GM23248 (cell line): ENCODE measurements around the gene FGFR2. TPM values are rescaled to one million over a fixed set of nuclear protein-coding genes. Genes with fewer than 3 reads are reported as not detected.

Source experiments
- DNase-seq: peaks from one replicate; pipeline ENCODE4 v3.0.0-alpha.2; 2015
- H2AFZ ChIP-seq: fragments of 200-600 bp; sonication (generic); 2 replicates; pipeline ENCODE4 v1.6.1; 2016; ENCODE audit warnings: antibody characterized with exemption
- H3F3A ChIP-seq: fragments of 200-600 bp; sonication (generic); 2 replicates; pipeline ENCODE4 v1.6.1; 2016; ENCODE audit warnings: mild to moderate bottlenecking, antibody characterized with exemption, mixed run types; ENCODE audit not compliant: insufficient read depth
- H3K27ac ChIP-seq: fragments of 200-600 bp; sonication (generic); 2 replicates; pipeline ENCODE4 v1.5.1; 2016; ENCODE audit warnings: mild to moderate bottlenecking
- H3K27me3 ChIP-seq: fragments of 200-600 bp; sonication (generic); replicated peaks from 2 replicates; pipeline ENCODE4 v1.6.1; 2016; ENCODE audit warnings: mild to moderate bottlenecking; ENCODE audit not compliant: insufficient read depth
- H3K36me3 ChIP-seq: fragments of 200-600 bp; sonication (generic); 2 replicates; pipeline ENCODE4 v1.6.1; 2016; ENCODE audit warnings: low read depth, mild to moderate bottlenecking
- H3K4me1 ChIP-seq: fragments of 200-600 bp; sonication (generic); 2 replicates; pipeline ENCODE4 v1.6.1; 2016; ENCODE audit warnings: mild to moderate bottlenecking; ENCODE audit not compliant: insufficient read depth
- H3K4me2 ChIP-seq: fragments of 200-600 bp; sonication (generic); one replicate; pipeline ENCODE4 v1.6.1; 2016; ENCODE audit warnings: mild to moderate bottlenecking; ENCODE audit not compliant: unreplicated experiment
- H3K4me3 ChIP-seq: fragments of 200-600 bp; sonication (generic); 2 replicates; pipeline ENCODE4 v1.5.1; 2016; ENCODE audit warnings: mild to moderate bottlenecking
- H3K79me2 ChIP-seq: fragments of 200-600 bp; sonication (generic); 2 replicates; pipeline ENCODE4 v1.6.1; 2016; ENCODE audit warnings: mild to moderate bottlenecking; ENCODE audit not compliant: insufficient read depth
- H3K9ac ChIP-seq: fragments of 200-600 bp; sonication (generic); 2 replicates; pipeline ENCODE4 v1.6.1; 2016; ENCODE audit warnings: mild to moderate bottlenecking
- H3K9me2 ChIP-seq: fragments of 200-600 bp; sonication (generic); 2 replicates; pipeline ENCODE4 v1.6.1; 2016; ENCODE audit warnings: mixed run types, mild to moderate bottlenecking, moderate library complexity; ENCODE audit not compliant: insufficient read depth
- H3K9me3 ChIP-seq: fragments of 200-600 bp; sonication (generic); one replicate; pipeline ENCODE4 v1.6.1; 2017; ENCODE audit warnings: low read depth
- H4K20me1 ChIP-seq: fragments of 200-600 bp; sonication (generic); 2 replicates; pipeline ENCODE4 v1.6.0; 2016; ENCODE audit not compliant: insufficient read depth
- EZH2 ChIP-seq: fragments of 200-600 bp; sonication (generic); IDR thresholded peaks from 2 replicates; pipeline ENCODE4 v1.6.1; 2018; ENCODE audit warnings: antibody characterized with exemption, mild to moderate bottlenecking; ENCODE audit not compliant: insufficient read depth, poor library complexity, severe bottlenecking
- EZH2phosphoT487 ChIP-seq: fragments of 200-600 bp; sonication (generic); IDR thresholded peaks from 2 replicates; pipeline ENCODE4 v1.6.1; 2018; ENCODE audit warnings: antibody characterized with exemption, moderate library complexity, mild to moderate bottlenecking, low read depth; ENCODE audit not compliant: insufficient read depth
- WGBS, 2 experiments: methylation state at CpG; one replicate each; pipeline ENCODE4 v1.1.6; 2015 to 2017; ENCODE audit warnings: low lambda C conversion rate in 2 of 2, low coverage in 1 of 2; ENCODE audit errors: missing lambda C conversion rate in 2 of 2; 5-methylcytosine and 5-hydroxymethylcytosine counted together
- in situ Hi-C: fragments of 300-500 bp; cut with MboI; formaldehyde crosslinking; loops from 2 replicates; pipeline ENCODE4 v1.15.0; 2020
- polyA plus RNA-seq: library from polyadenylated mRNA; unstranded; fragments of >200 nt; fragmentation: Nextera tagmentation; extraction: Ambion mirVana; gene quantifications from 2 replicates; pipeline ENCODE4 v1.2.1, GENCODE V29; 2016
- total RNA-seq: library from RNA; depleted of rRNA; stranded (reverse); fragments of >200 nt; shearing (Covaris generic); gene quantifications from 2 replicates; pipeline ENCODE4 v1.2.3, GENCODE V29; 2014

The FGFR2 gene
- total and polyA plus RNA-seq, 2 experiments from 2014 or later = 0.15 TPM; not detected in 1

- DNase-seq = no peak
- H3K27me3 ChIP-seq = no peaks in the 10 kb centered on the region
- no peaks in the 10 kb centered on the region for H4K20me1 ChIP-seq
- no peaks in the 10 kb centered on the region for H3F3A ChIP-seq
- no peaks in the 10 kb centered on the region for H3K9me3 ChIP-seq
- H3K36me3 ChIP-seq = no peaks in the 10 kb centered on the region
- no peak overlapping the region for H2AFZ ChIP-seq
- no peak overlapping the region for H3K4me2 ChIP-seq
- 64 to 67% methylated on average over 11 of the region's 11 CpGs for WGBS, 2 experiments
- no peaks in the 10 kb centered on the region for H3K4me1 ChIP-seq
- in situ Hi-C loops = no loop called here
- TF ChIP-seq EZH2 = no peak
- no peak for TF ChIP-seq EZH2phosphoT487
- H3K27ac ChIP-seq = no peak overlapping the region
- no peak overlapping the region for H3K4me3 ChIP-seq
- H3K9ac ChIP-seq = no peak overlapping the region
- H3K79me2 ChIP-seq = no peaks in the 10 kb centered on the region
- no peaks in the 10 kb centered on the region for H3K9me2 ChIP-seq
Measured at GRCh38 chr10:121526135-121526790, 72.0 kb downstream of the FGFR2 start.

GRCh38 chr10:121525251-121526134, 72.8 kb downstream of the FGFR2 start:
- no peaks in the 10 kb centered on the region for H4K20me1 ChIP-seq
- no peaks in the 10 kb centered on the region for H3K9me2 ChIP-seq
- H3K79me2 ChIP-seq = no peaks in the 10 kb centered on the region
- no peaks in the 10 kb centered on the region for H3K27me3 ChIP-seq
- no peak for DNase-seq
- H3K4me2 ChIP-seq = no peak overlapping the region
- no peaks in the 10 kb centered on the region for H3K9me3 ChIP-seq
- 32 to 33% methylated on average over 16 of the region's 16 CpGs for WGBS, 2 experiments
- H3F3A ChIP-seq = no peaks in the 10 kb centered on the region
- TF ChIP-seq EZH2phosphoT487 (no peak), EZH2 (no peak)
- no peak overlapping the region for H3K9ac ChIP-seq
- no peaks in the 10 kb centered on the region for H3K4me1 ChIP-seq
- H3K27ac ChIP-seq = no peak overlapping the region
- no peaks in the 10 kb centered on the region for H3K36me3 ChIP-seq
- H2AFZ ChIP-seq = no peak overlapping the region
- H3K4me3 ChIP-seq = no peak overlapping the region
- in situ Hi-C loops = no loop called here

GRCh38 chr10:121524157-121524817, 74.0 kb downstream of the FGFR2 start:
- H3K9ac ChIP-seq = no peak overlapping the region
- no peaks in the 10 kb centered on the region for H3K9me3 ChIP-seq
- WGBS, 2 experiments = 6 to 9% methylated on average over 17 of the region's 17 CpGs
- in situ Hi-C loops = no loop called here
- no peak overlapping the region for H2AFZ ChIP-seq
- no peaks in the 10 kb centered on the region for H3K27me3 ChIP-seq
- no peak overlapping the region for H3K4me3 ChIP-seq
- H3K79me2 ChIP-seq = no peaks in the 10 kb centered on the region
- no peaks in the 10 kb centered on the region for H4K20me1 ChIP-seq
- H3K9me2 ChIP-seq = no peaks in the 10 kb centered on the region
- H3K27ac ChIP-seq = no peak overlapping the region
- no peak overlapping the region for H3K4me2 ChIP-seq
- TF ChIP-seq EZH2 (no peak), EZH2phosphoT487 (no peak)
- no peaks in the 10 kb centered on the region for H3K4me1 ChIP-seq
- no peaks in the 10 kb centered on the region for H3K36me3 ChIP-seq
- no peak for DNase-seq
- H3F3A ChIP-seq = no peaks in the 10 kb centered on the region

- Histone ChIP-seq H3K27ac (no peak overlapping the region), H3K27me3 (no peaks in the 10 kb centered on the region), H3K4me2 (no peak overlapping the region), H2AFZ (no peak overlapping the region), H3K9ac (no peak overlapping the region), H4K20me1 (no peaks in the 10 kb centered on the region), H3K9me2 (no peaks in the 10 kb centered on the region), H3K36me3 (no peaks in the 10 kb centered on the region), H3K4me1 (no peaks in the 10 kb centered on the region), H3K79me2 (no peaks in the 10 kb centered on the region), H3F3A (no peaks in the 10 kb centered on the region), H3K9me3 (no peaks in the 10 kb centered on the region), H3K4me3 (no peak overlapping the region)
- WGBS, 2 experiments = 61 to 84% methylated on average over 1 of the region's 1 CpG
- in situ Hi-C loops = no loop called here
- TF ChIP-seq EZH2 = no peak
- no peak for TF ChIP-seq EZH2phosphoT487
- no peak for DNase-seq
Measured at GRCh38 chr10:121522831-121523230, 75.4 kb downstream of the FGFR2 start.
